ENCODE measurements around the gene LRRC2. TPM values are rescaled to one million over a fixed set of nuclear protein-coding genes. Genes with fewer than 3 reads are reported as not detected.

LRRC2 gene
- total and polyA plus RNA-seq, 2 of the 13 experiments (the other 11 are each of a cell fraction or from before 2014, with no cell fraction given), result 0.27 to 0.58 TPM

DNA sequence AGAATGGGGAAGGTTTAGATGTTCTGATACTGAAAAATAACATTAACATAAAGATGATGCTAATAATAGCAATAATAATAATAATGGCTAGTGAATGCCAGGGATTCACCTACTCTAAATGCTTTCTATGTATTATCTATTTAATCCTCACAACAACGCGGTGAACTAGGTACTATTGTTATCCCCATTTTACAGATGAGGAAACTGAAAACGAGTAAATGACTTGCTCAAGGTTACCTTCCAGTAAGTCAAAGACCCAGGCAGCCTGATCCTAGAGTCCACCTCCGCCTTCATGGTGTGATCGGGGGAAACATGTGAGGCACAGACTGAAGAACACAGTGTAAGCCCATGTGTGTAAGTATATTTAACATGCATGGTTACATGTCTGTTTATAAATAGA, 30.4 kb downstream of the LRRC2 start:
- no peaks in the 10 kb centered on the region for H3K9me3 ChIP-seq (ENCODE audit: low read length)
- CTCF ChIA-PET (ENCODE audit: low intra/inter-chr PET ratio, low total read pairs), result no interaction called here
- DNase-seq (ENCODE audit: low spot score) (no peak), FAIRE-seq (no peak), ATAC-seq (no peak)
- 77% methylated on average over 5 of the region's 5 CpGs for WGBS (ENCODE audit: low lambda C conversion rate)
- H3K4me1 ChIP-seq (ENCODE audit: insufficient read depth, low read length), result no peaks in the 10 kb centered on the region
- in situ Hi-C loops (cut with HindIII; ENCODE audit: extremely low pct_ligation_motif_present, low pct_unique_long_range_greater_than_20kb) (no loop called here), intact Hi-C loops (cut with micrococcal nuclease; ENCODE audit: unreplicated experiment) (no loop called here)
- no peaks in the 10 kb centered on the region; a peak in 1 of 5 replicates for H3K27me3 ChIP-seq (ENCODE audit: control insufficient read depth in 1 of 2, insufficient read depth in 2 of 2, low read length in 2 of 2)
- no peak overlapping the region for H2AFZ ChIP-seq (ENCODE audit: low read length)
- no peak for TF ChIP-seq ZNF264 (CRISPR knock-in tag; IDR thresholded peaks at IDR 0.05)
- TF ChIP-seq RFXANK (CRISPR knock-in tag; IDR thresholded peaks at IDR 0.05), result no peak
- no peak for TF ChIP-seq AHDC1 (CRISPR knock-in tag; IDR thresholded peaks at IDR 0.05; ENCODE audit: borderline replicate concordance)
- TF ChIP-seq PCBP2 (optimal IDR thresholded peaks at IDR 0.05; ENCODE audit: low read depth, low read length, poor library complexity, severe bottlenecking), result no peak
- no peak for TF ChIP-seq NFYB (CRISPR knock-in tag; IDR thresholded peaks at IDR 0.05)
- no peak for TF ChIP-seq PRPF4 (IDR thresholded peaks at IDR 0.05; ENCODE audit: low read depth, low read length, poor library complexity, severe bottlenecking)
- TF ChIP-seq HOXA3 (CRISPR knock-in tag; IDR thresholded peaks at IDR 0.05), result no peak
- no peak for TF ChIP-seq ZNF496 (CRISPR knock-in tag; IDR thresholded peaks at IDR 0.05; ENCODE audit: insufficient replicate concordance)
- no peak overlapping the region for H3K9ac ChIP-seq (ENCODE audit: insufficient read depth, low read depth, low read length)
- H3K36me3 ChIP-seq (replicated peaks in 1 of 2; ENCODE audit: control insufficient read depth in 1 of 2, insufficient read depth in 2 of 2, low read length in 2 of 2), result no peaks in the 10 kb centered on the region
- no peak overlapping the region for H3K27ac ChIP-seq (ENCODE audit: extremely low read length, insufficient read depth, low read length)
- H3K4me3 ChIP-seq (replicated peaks in 1 of 3; ENCODE audit: insufficient read depth in 1 of 3, low read depth in 2 of 3, low read length in 3 of 3), result no peak overlapping the region
- BruUV-seq (replicated peaks), result no TSS peak
- no peaks in the 10 kb centered on the region for H3K79me2 ChIP-seq (ENCODE audit: insufficient read depth, low read length)
- no peaks in the 10 kb centered on the region for H4K20me1 ChIP-seq (ENCODE audit: insufficient read depth, low read length)
- H3K4me2 ChIP-seq (ENCODE audit: low read depth, low read length), result no peak overlapping the region
- POLR2A ChIA-PET, result no interaction called here

Measured in HepG2 (cell line).